H54 (cell line): Measurements from ENCODE around the gene PPIH.
"Not testable (repeated sequence)": the region's sequence is repeated elsewhere in the genome, so short reads cannot be mapped to it uniquely, and the experiment has no call there.

Experiments used
- DNase-seq: peaks from one replicate; pipeline ENCODE4 v3.0.0; 2011; ENCODE audit warnings: low spot score, mixed read lengths; ENCODE audit not compliant: insufficient read length
- FAIRE-seq: peaks from 3 replicates; lab custom pipeline; 2011; peaks lifted over from hg19 to GRCh38; lab: Jason Lieb, UNC
- POLR2A ChIP-seq: IDR thresholded peaks from 2 replicates; pipeline ENCODE4 v1.6.1; 2011; ENCODE audit warnings: low read depth, mild to moderate bottlenecking, low read length

PPIH gene

GRCh38 chr1:42692461-42692860 lies 34.2 kb downstream of the PPIH start:
- DNase-seq (no peak), FAIRE-seq (no peak)
- TF ChIP-seq POLR2A: no peak

- DNase-seq (no peak), FAIRE-seq (no peak)
- no peak for TF ChIP-seq POLR2A
Observed at GRCh38 chr1:42692911-42693310, 34.7 kb downstream of the PPIH start.

GRCh38 chr1:42698081-42698813 lies 40.0 kb downstream of the PPIH start:
- no peak for FAIRE-seq

GRCh38 chr1:42700006-42700405 lies 41.8 kb downstream of the PPIH start:
- DNase-seq: no peak
- TF ChIP-seq POLR2A: no peak
- FAIRE-seq: no peak

More at GRCh38 chr1:42698081-42698813, 40.0 kb downstream of the PPIH start:
- no peak for TF ChIP-seq POLR2A
- no peak for DNase-seq

GRCh38 chr1:42703888-42704464 lies 45.8 kb downstream of the PPIH start:
- FAIRE-seq (no peak), DNase-seq (no peak)
- no peak for TF ChIP-seq POLR2A

- not testable (repeated sequence) for FAIRE-seq, DNase-seq
Observed at GRCh38 chr1:42712808-42713207, 54.6 kb downstream of the PPIH start.

GRCh38 chr1:42713293-42713692 lies 55.1 kb downstream of the PPIH start:
- FAIRE-seq (no peak), DNase-seq (no peak)
- TF ChIP-seq POLR2A: no peak

GRCh38 chr1:42714441-42714840 lies 56.2 kb downstream of the PPIH start:
- FAIRE-seq, DNase-seq: not testable (repeated sequence)

- no peak for FAIRE-seq
- no peak for DNase-seq
- no peak for TF ChIP-seq POLR2A
Observed at GRCh38 chr1:42720868-42721267, 62.6 kb downstream of the PPIH start.

GRCh38 chr1:42721926-42722325 lies 63.7 kb downstream of the PPIH start:
- DNase-seq: no peak
- TF ChIP-seq POLR2A: no peak
- FAIRE-seq: no peak

GRCh38 chr1:42722403-42722802 lies 64.2 kb downstream of the PPIH start:
- FAIRE-seq, DNase-seq: not testable (repeated sequence)

- DNase-seq (no peak), FAIRE-seq (no peak)
- no peak for TF ChIP-seq POLR2A
Observed at GRCh38 chr1:42723511-42723910, 65.3 kb downstream of the PPIH start.

GRCh38 chr1:42725820-42726219 lies 67.6 kb downstream of the PPIH start:
- not testable (repeated sequence) for DNase-seq, FAIRE-seq
